Retinal pigment epithelial cell (primary cell): ENCODE results near the gene C22orf39.
"Not testable (repeated sequence)": the region's sequence is repeated elsewhere in the genome, so short reads cannot be mapped to it uniquely, and the experiment has no call there.

Experiments used
- DNase-seq: peaks from one replicate; pipeline ENCODE4 v3.0.0-alpha.2; 2010; ENCODE audit warnings: low read depth
- H3K4me3 ChIP-seq: 2 replicates; pipeline ENCODE4 v1.5.1; 2011; ENCODE audit warnings: mild to moderate bottlenecking, low read length, control low read depth, moderate library complexity
- TF ChIP-seq, protein P1 (sequence below): conservative IDR thresholded peaks from 2 replicates; pipeline ENCODE4 v1.5.1; 2011; ENCODE audit warnings: low read depth, low read length, control low read depth, inconsistent platforms

The C22orf39 gene

DNA sequence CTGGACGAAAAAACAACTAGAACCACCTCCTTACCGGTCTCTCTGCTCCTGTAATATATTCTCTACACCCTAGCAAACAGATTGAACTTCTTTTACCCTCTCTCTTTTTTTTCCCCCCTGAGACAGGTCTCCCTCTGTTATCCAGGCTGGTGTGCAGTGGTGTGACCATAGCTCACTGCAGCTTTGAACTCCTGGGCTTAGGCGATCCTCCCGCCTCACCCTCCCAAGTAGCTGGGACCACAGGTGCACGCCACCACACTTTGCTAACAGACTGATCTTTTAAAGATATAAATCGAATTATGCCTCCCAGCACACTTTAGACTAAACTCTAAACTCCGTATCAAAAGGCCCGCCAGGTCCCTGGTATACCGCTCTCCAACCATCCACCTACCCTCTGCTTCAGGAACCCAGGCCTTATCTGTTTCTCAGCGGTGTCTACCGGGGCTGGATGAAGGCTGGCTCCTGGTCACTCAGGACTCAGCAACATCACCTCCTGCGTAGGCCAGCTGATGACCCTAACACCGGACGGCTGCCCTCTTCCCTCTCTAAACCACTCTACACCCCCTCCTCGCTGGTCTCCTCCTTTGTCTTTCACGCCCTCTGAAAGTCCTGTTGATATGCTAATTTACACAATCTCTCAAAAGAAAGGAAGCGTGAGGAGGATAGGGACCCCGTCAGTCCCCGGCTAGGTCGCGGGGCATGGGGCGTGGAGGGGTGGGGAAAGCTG lies 745 bp downstream of the C22orf39 start:
- TF ChIP-seq, protein P1, sequence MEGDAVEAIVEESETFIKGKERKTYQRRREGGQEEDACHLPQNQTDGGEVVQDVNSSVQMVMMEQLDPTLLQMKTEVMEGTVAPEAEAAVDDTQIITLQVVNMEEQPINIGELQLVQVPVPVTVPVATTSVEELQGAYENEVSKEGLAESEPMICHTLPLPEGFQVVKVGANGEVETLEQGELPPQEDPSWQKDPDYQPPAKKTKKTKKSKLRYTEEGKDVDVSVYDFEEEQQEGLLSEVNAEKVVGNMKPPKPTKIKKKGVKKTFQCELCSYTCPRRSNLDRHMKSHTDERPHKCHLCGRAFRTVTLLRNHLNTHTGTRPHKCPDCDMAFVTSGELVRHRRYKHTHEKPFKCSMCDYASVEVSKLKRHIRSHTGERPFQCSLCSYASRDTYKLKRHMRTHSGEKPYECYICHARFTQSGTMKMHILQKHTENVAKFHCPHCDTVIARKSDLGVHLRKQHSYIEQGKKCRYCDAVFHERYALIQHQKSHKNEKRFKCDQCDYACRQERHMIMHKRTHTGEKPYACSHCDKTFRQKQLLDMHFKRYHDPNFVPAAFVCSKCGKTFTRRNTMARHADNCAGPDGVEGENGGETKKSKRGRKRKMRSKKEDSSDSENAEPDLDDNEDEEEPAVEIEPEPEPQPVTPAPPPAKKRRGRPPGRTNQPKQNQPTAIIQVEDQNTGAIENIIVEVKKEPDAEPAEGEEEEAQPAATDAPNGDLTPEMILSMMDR: no peak
- no peak for DNase-seq
- peak overlapping the region; percentile 88 for H3K4me3 ChIP-seq

DNA sequence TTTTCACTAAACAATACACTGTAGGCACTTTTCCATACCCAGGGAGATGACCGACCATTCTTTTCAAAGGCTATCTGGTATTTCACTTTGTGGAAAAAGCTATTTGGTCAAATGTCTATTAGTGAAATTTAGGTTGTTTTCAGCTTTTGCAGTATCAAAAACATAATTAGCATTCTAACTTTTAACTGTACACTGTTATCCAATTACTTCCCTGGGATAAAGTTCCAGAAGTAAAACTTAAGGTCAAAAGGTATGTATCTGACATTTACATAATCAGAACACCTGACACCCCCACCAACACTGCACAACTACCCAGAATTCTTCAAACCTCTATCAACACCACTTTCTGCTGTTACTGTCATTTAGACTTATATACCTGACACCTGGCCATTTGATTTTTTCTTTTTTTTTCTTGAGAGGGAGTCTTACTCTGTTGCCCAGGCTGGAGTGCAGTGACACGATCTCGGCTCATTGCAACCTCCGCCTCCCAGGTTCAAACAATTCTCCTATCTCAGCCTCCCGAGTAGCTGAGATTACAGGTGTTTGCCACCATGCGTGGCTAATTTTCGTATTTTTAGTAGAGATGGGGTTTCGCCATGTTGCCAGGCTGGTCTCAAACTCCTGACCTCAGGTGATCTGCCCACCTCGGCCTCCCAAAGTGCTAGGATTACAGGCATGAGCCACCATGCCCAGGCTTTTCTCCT lies 2.1 kb downstream of the C22orf39 start:
- H3K4me3 ChIP-seq, DNase-seq: not testable (repeated sequence)

DNA sequence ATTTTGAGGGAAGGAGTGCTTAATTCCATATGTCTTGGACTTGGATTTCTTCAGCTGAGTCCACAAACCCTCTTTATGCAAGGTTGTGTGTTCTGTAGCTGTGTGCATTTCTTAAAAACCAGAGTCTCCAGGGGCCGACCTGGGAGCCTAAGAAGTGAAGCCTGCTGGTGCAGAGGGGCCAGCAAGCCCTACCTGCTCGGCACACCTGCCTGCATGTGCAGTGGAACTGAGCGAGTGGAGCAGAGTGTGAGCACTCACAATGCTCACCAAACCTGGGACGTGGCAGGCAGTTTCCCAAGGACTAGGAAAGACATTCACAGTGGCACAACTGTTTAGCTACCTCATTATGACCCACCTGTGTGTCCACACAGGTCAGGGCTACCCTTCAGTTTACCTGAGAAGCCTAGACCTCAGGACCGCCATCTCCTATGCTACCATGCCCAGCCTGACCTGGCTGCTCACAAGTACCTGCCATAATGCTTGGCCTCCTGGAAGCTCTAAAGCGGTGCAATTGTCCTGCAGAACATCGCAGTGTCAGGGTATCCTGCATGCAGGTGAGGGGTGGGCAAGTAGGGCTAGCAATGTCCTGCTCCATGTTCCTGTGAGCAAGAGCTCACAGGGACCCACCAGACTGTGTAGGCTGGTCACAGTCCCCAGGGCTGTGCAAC lies 3.8 kb downstream of the C22orf39 start:
- DNase-seq: no peak
- TF ChIP-seq, protein P1: no peak
- no peak overlapping the region for H3K4me3 ChIP-seq

DNA sequence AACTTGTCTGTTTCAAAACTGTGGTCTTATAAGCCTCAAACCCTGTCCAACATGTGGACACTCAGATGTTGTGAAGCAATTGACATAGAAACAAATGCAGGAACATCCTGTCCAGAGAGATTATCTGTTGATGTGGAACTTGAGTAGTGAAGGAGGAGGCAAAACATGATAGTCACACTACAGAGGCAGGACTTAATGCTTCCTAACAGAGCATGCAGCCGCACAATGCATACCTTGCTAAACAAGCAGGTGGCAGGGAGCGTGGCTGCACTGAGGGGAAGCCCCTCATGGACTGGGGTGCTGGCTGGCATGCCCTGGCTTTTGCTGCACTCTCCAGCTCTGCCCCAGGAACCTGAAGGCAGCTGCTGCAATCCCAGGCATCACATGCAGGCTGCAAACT lies 5.3 kb downstream of the C22orf39 start:
- H3K4me3 ChIP-seq: no peak overlapping the region
- TF ChIP-seq, protein P1: no peak
- DNase-seq: no peak

DNA sequence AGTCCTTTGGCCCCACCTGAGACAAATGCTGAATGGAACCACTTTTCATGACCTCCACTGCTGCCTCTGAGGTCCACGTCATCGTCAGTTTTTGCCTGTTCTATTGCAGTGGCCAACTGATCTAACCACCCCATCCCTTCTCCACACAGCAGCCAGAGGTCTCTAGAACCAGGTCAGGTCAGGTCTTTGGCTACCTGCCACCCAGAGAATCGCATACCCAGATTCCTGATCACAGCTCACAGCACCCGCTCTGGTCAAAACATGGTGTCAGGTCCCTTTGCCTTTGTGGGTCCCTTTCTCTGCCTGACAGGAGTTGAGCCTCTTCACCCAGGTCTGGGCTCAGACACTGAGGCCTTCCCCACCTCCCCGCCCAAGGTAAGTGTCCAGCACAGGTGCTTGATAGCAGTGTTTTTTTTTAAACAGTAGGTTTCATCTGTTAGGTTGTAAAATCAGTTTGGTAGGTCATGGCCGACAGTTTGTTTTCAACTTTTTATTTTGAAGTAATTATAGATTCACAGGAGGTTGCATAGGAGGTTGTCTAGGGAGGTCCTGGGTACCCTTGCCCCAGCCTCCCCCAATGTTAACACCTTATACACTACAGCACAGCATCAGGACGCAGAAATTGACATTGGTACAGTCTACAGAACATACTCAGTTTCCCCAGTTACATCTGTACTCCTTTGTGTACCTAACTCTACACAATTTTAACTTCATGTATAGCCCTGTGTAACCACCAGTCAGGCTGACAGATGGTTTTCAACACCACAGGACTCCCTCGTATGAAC lies 6.9 kb downstream of the C22orf39 start:
- TF ChIP-seq, protein P1: no peak
- DNase-seq: no peak
- H3K4me3 ChIP-seq: no peak overlapping the region

DNA sequence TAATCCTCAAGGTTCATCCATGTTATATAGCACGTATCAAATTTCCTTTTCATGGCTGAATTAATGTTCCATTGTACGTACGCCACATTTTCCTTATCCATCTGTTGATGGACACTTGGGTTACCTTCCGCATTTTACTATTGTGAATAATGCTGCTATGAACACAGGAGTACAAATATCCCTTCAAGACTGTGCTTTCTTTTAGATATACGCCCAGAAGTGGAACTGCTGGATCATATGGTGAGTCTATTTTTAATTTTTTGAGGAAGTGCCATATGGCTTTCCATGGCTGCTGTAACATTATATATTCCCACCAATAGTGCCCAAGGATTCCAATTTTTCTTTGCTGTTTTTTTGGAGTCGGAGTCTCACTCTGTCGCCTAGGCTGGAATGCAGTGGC lies 9.2 kb downstream of the C22orf39 start:
- DNase-seq: no peak
- TF ChIP-seq, protein P1: no peak
- no peak overlapping the region for H3K4me3 ChIP-seq

DNA sequence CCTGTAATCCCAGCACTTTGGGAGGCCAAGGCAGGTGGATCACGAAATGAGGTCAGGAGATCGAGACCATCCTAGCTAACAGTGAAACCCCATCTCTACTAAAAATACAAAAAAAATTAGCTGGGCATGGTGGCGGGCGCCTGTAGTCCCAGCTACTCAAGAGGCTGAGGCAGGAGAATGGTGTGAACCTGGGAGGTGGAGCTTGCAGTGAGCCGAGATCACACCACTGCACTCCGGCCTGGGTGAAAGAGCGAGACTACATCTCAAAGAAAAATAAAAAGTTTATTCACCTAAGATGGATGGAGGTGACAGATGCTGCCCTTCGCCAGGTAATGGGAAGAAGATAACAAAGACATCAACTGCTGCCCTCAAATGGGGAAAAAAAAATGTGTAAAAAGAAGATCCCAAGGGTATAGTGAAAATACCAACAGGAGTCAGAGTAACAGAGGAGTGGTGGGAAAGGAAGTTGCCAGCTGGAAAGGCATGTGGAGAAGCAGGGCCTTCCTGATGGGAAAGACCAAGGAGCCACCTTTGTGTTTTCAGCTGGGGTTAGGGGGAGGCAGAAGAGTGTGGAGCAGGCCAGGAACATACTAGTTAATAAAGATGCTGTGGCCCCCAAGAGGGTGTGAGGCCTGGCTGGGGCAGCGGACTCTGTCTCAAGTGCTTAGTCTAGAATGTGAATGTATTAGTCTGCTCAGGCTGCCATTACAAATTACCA lies 10.9 kb downstream of the C22orf39 start:
- not testable (repeated sequence) for DNase-seq, H3K4me3 ChIP-seq
